Endothelial cell of umbilical vein (primary cell): ENCODE results near the gene PIK3R2. TPM values are rescaled to one million over a fixed set of nuclear protein-coding genes. Genes with fewer than 3 reads are reported as not detected.

Experiments
- BruUV-seq: library from RNA; stranded (reverse); fragments of 400-500 nt; replicated peaks from 2 replicates; lab custom pipeline; 2021; lab: Mats Ljungman, UMichigan
- CTCF ChIA-PET: fragments of 300-600, 350-600 bp; sonication (Branson Sonifier 250); formaldehyde crosslinking; loops from one replicate; lab custom pipeline; 2021; ENCODE audit warnings: antibody characterized with exemption, inconsistent platforms; lab: Charles Lee
- POLR2A ChIA-PET: fragments of 300-600, 350-600 bp; sonication (Branson Sonifier 250); formaldehyde crosslinking; loops from one replicate; lab custom pipeline; 2021; ENCODE audit warnings: antibody characterized with exemption, inconsistent platforms; lab: Charles Lee
- DNase-seq: peaks from one replicate; pipeline ENCODE4 v3.0.0-alpha.2; 2011; ENCODE audit warnings: low read depth, low spot score
- FAIRE-seq: peaks from 2 replicates; lab custom pipeline; 2011; peaks lifted over from hg19 to GRCh38; lab: Jason Lieb, UNC
- H2AFZ ChIP-seq: 2 replicates; pipeline ENCODE4 v1.6.0; 2012; ENCODE audit warnings: low read depth, low read length, control low read depth, inconsistent platforms
- H3K27ac ChIP-seq: 2 replicates; pipeline ENCODE4 v1.5.1; 2011; ENCODE audit warnings: low read depth, mild to moderate bottlenecking, control low read depth, low read length, moderate library complexity; ENCODE audit not compliant: insufficient read depth
- H3K27me3 ChIP-seq, 2 experiments: 2 replicates each; pipeline versions ENCODE4 v1.6.0 to v1.6.1; 2011; ENCODE audit warnings: low read length in 2 of 2, mixed read lengths in 1 of 2; ENCODE audit not compliant: control insufficient read depth in 2 of 2, insufficient read depth in 2 of 2
- H3K36me3 ChIP-seq, 2 experiments: 2 replicates in 1 of 2; 3 replicates in 1 of 2; pipeline ENCODE4 v1.5.1; 2011; ENCODE audit warnings: low read length in 2 of 2, mild to moderate bottlenecking in 1 of 2, moderate library complexity in 1 of 2; ENCODE audit not compliant: control insufficient read depth in 2 of 2, insufficient read depth in 2 of 2; ENCODE audit errors: extremely low read depth in 1 of 2
- H3K4me1 ChIP-seq: 3 replicates; pipeline ENCODE4 v1.5.1; 2011; ENCODE audit warnings: mild to moderate bottlenecking, low read length; ENCODE audit not compliant: control insufficient read depth, insufficient read depth; ENCODE audit errors: extremely low read depth
- H3K4me2 ChIP-seq: 2 replicates; pipeline ENCODE4 v1.6.1; 2011; ENCODE audit warnings: low read length, control low read depth, mixed read lengths; ENCODE audit not compliant: insufficient read depth
- H3K4me3 ChIP-seq, 3 experiments: fragments of 200-600 bp in 1 of 3; sonication (generic), shearing (Covaris generic) in 1 of 3; replicated peaks in 1 of 3; 2 replicates each; pipeline ENCODE4 v1.5.1; 2011 to 2016; ENCODE audit warnings: control low read depth in 3 of 3, low read length in 3 of 3, mild to moderate bottlenecking in 2 of 3, inconsistent platforms in 1 of 3, low read depth in 1 of 3, moderate library complexity in 1 of 3; ENCODE audit not compliant: insufficient read depth in 1 of 3
- H3K79me2 ChIP-seq: 2 replicates; pipeline ENCODE4 v1.6.0; 2012; ENCODE audit warnings: low read length, inconsistent platforms; ENCODE audit not compliant: control insufficient read depth, insufficient read depth
- H3K9ac ChIP-seq: replicated peaks from 2 replicates; pipeline ENCODE3; 2011; ENCODE audit warnings: low read length, control low read depth; ENCODE audit not compliant: insufficient read depth; ENCODE audit errors: extremely low read depth
- H3K9me1 ChIP-seq: replicated peaks from 3 replicates; pipeline ENCODE4 v1.6.0; 2011; ENCODE audit warnings: mild to moderate bottlenecking, low read length; ENCODE audit not compliant: control insufficient read depth, insufficient read depth; ENCODE audit errors: extremely low read depth
- H3K9me3 ChIP-seq: replicated peaks from 2 replicates; pipeline ENCODE4 v1.5.1; 2012; ENCODE audit warnings: low read length, inconsistent platforms; ENCODE audit not compliant: control insufficient read depth, insufficient read depth
- H4K20me1 ChIP-seq: replicated peaks from 2 replicates; pipeline ENCODE3; 2011; ENCODE audit warnings: mild to moderate bottlenecking, low read length; ENCODE audit not compliant: control insufficient read depth, insufficient read depth; ENCODE audit errors: extremely low read depth
- FOS ChIP-seq: IDR thresholded peaks from 2 replicates; pipeline ENCODE4 v1.6.1; 2011; ENCODE audit warnings: mild to moderate bottlenecking, low read length, moderate library complexity, borderline replicate concordance; ENCODE audit not compliant: insufficient read depth
- JUN ChIP-seq: IDR thresholded peaks from 2 replicates; pipeline ENCODE4 v1.6.1; 2011; ENCODE audit warnings: borderline replicate concordance, low read depth; ENCODE audit not compliant: insufficient read length, insufficient read depth
- POLR2AphosphoS5 ChIP-seq: IDR thresholded peaks from 2 replicates; pipeline ENCODE4 v1.6.1; 2012; ENCODE audit warnings: low read depth, mild to moderate bottlenecking, control low read depth, low read length, moderate library complexity; ENCODE audit not compliant: insufficient read depth
- dilution Hi-C: fragments of 300-500 bp; cut with MboI; formaldehyde crosslinking; loops from one replicate; pipeline ENCODE4 v1.15.0; 2019; ENCODE audit warnings: low sequenced_read_pairs; ENCODE audit not compliant: extremely low pct_ligation_motif_present
- intact Hi-C: fragments of 100-400 bp; cut with micrococcal nuclease; formaldehyde crosslinking; loops from one replicate; pipeline ENCODE4 v1.10.0; 2022
- polyA plus RNA-seq, 4 experiments: library from polyadenylated mRNA; depleted of rRNA in 3 of 4; stranded (reverse) in 3 of 4; unstranded in 1 of 4; fragments of >200 nt; gene quantifications; 2 replicates each; pipeline versions ENCODE4 v1.2.1 to v1.2.3, GENCODE V29; 2011 to 2012; ENCODE audit warnings: missing spikeins in 1 of 4
- total RNA-seq: library from RNA; stranded (reverse); gene quantifications from 2 replicates; pipeline ENCODE4 v1.2.3, GENCODE V29; 2021
- TF ChIP-seq, protein P1 (sequence below), 2 donors: IDR thresholded peaks; 1 replicate in 1 of 2; 2 replicates in 1 of 2; pipeline ENCODE4 v1.5.1; 2011; ENCODE audit warnings: low read length in 2 of 2, mild to moderate bottlenecking in 2 of 2, moderate library complexity in 2 of 2, control low read depth in 1 of 2, inconsistent platforms in 1 of 2, low read depth in 1 of 2; ENCODE audit not compliant: insufficient read depth in 1 of 2; ENCODE audit errors: extremely low read depth in 1 of 2

The PIK3R2 gene
- total and polyA plus RNA-seq, 2 donors (not counting 3 experiments of a cell fraction or from before 2014, with no cell fraction given): 8.1 to 15.2 TPM

DNA sequence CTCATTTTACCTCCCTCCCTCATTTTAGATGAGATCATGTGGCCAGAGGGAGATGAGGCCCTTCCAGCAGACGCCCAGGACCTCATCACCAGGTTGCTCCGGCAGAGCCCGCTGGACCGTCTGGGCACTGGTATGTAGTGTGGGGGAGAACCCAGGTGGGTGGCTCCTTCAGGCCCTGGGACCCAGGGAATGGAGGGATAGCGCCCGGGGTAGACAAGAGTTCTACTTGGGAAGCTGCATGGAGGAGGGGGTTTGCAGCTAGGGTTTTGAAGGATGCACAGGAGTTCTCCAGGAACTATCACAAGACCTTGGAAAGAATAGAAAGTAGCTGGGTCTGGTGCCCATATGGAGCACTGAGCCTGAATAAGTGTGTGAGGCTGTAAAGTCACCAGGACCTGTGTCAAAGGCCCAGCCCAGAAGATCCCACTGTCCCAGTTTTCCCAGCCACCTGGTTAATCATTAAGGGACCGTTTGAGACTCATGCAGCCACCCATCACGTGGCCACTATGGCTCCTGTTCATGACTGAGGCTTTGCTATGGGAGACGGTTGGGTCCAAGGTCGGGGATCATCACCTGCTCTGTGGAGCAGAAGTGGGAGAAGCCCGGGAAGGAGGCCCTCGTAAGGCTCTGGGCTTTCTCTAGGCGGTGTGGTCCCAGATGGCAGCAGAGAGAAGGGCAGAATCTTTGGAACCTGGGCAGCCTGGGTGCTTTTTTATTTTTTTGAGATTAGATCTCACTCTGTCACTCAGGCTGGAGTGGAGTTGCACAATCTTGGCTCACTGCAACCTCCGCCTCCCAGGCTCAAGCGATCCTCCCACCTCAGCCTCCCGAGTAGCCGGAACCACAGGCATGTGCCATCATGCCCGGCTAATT, 17.0 kb upstream of the PIK3R2 start:
- no peaks in the 10 kb centered on the region for H3K79me2 ChIP-seq
- no peak overlapping the region for H3K9ac ChIP-seq
- no peaks in the 10 kb centered on the region for H4K20me1 ChIP-seq
- dilution Hi-C loops (no loop called here), intact Hi-C loops (no loop called here)
- H3K27me3 ChIP-seq: no peaks in the 10 kb centered on the region
- ChIA-PET CTCF (interaction anchor here (2.2 kb wide), 1 partner anchor 23 kb away, joined by 8 read pairs; no protein-coding TSS in a partner anchor), POLR2A (no interaction called here)
- BruUV-seq: no TSS peak
- no peak overlapping the region for H2AFZ ChIP-seq
- no peaks in the 10 kb centered on the region for H3K9me3 ChIP-seq
- no peak overlapping the region for H3K27ac ChIP-seq
- H3K4me1 ChIP-seq: no peaks in the 10 kb centered on the region
- TF ChIP-seq JUN (no peak), FOS (no peak), POLR2AphosphoS5 (no peak)
- TF ChIP-seq, protein P1, sequence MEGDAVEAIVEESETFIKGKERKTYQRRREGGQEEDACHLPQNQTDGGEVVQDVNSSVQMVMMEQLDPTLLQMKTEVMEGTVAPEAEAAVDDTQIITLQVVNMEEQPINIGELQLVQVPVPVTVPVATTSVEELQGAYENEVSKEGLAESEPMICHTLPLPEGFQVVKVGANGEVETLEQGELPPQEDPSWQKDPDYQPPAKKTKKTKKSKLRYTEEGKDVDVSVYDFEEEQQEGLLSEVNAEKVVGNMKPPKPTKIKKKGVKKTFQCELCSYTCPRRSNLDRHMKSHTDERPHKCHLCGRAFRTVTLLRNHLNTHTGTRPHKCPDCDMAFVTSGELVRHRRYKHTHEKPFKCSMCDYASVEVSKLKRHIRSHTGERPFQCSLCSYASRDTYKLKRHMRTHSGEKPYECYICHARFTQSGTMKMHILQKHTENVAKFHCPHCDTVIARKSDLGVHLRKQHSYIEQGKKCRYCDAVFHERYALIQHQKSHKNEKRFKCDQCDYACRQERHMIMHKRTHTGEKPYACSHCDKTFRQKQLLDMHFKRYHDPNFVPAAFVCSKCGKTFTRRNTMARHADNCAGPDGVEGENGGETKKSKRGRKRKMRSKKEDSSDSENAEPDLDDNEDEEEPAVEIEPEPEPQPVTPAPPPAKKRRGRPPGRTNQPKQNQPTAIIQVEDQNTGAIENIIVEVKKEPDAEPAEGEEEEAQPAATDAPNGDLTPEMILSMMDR (IDR thresholded peaks at IDR 0.05; ENCODE audit: extremely low read depth in 1 of 2, insufficient read depth in 1 of 2, low read depth in 1 of 2, low read length in 2 of 2): no peak
- no peak overlapping the region for H3K4me3 ChIP-seq
- no peaks in the 10 kb centered on the region for H3K9me1 ChIP-seq
- DNase-seq: no peak
- no peak overlapping the region for H3K4me2 ChIP-seq
- no peak for FAIRE-seq
- no peaks in the 10 kb centered on the region for H3K36me3 ChIP-seq
